Measurements from ENCODE around the gene OGFOD3.
A peak's percentile ranks its signal among the peaks of the same experiment; 100 is the strongest.
"Not testable (repeated sequence)": the region's sequence is repeated elsewhere in the genome, so short reads cannot be mapped to it uniquely, and the experiment has no call there.

The OGFOD3 gene

GRCh38 chr17:82351713-82352488 is 66.5 kb downstream of the OGFOD3 start:
- peak; percentile 86 for DNase-seq (ENCODE audit: low spot score)

GRCh38 chr17:82351254-82351712 is 67.1 kb downstream of the OGFOD3 start:
- DNase-seq (ENCODE audit: low spot score), result no peak

- no peak for DNase-seq (ENCODE audit: low spot score)
Measured at GRCh38 chr17:82350182-82351030, 68.0 kb downstream of the OGFOD3 start.

GRCh38 chr17:82349287-82349701 is 69.1 kb downstream of the OGFOD3 start:
- DNase-seq (ENCODE audit: low spot score), result no peak

- DNase-seq (ENCODE audit: low spot score), result no peak
Measured at GRCh38 chr17:82348866-82349265, 69.5 kb downstream of the OGFOD3 start.

GRCh38 chr17:82348434-82348833 is 70.0 kb downstream of the OGFOD3 start:
- DNase-seq (ENCODE audit: low spot score), result no peak

GRCh38 chr17:82347994-82348393 is 70.4 kb downstream of the OGFOD3 start:
- not testable (repeated sequence) for DNase-seq (ENCODE audit: low spot score)

GRCh38 chr17:82346342-82347300 is 71.8 kb downstream of the OGFOD3 start:
- no peak for DNase-seq (ENCODE audit: low spot score)

GRCh38 chr17:82345151-82345976 is 73.0 kb downstream of the OGFOD3 start:
- DNase-seq (ENCODE audit: low spot score), result no peak

GRCh38 chr17:82344175-82344907 is 74.0 kb downstream of the OGFOD3 start:
- no peak for DNase-seq (ENCODE audit: low spot score)

GRCh38 chr17:82343560-82343959 is 74.8 kb downstream of the OGFOD3 start:
- no peak for DNase-seq (ENCODE audit: low spot score)

- no peak for DNase-seq (ENCODE audit: low spot score)
Measured at GRCh38 chr17:82342361-82343079, 75.9 kb downstream of the OGFOD3 start.

- no peak for DNase-seq (ENCODE audit: low spot score)
Measured at GRCh38 chr17:82339634-82340580, 78.5 kb downstream of the OGFOD3 start.

All from kidney tubule cell (primary cell).